SK-N-SH (cell line): Measurements from ENCODE around the gene FAM174B. TPM values are rescaled to one million over a fixed set of nuclear protein-coding genes. Genes with fewer than 3 reads are reported as not detected.

Source experiments
- CTCF ChIA-PET: fragments of 300-600, 350-600 bp; formaldehyde crosslinking; extraction: SDS; loops from one replicate; lab custom pipeline; 2021; lab: Yijun Ruan, JAX
- POLR2A ChIA-PET: fragments of 350-600 bp; sonication (Branson Sonifier 250); formaldehyde crosslinking; extraction: SDS; loops from one replicate; lab custom pipeline; 2020; ENCODE audit warnings: antibody characterized with exemption, inconsistent platforms; lab: Yijun Ruan, JAX
- DNase-seq: peaks from one replicate; pipeline ENCODE4 v3.0.0; 2012
- H2AFZ ChIP-seq: fragments of 200-600 bp; sonication (generic); 2 replicates; pipeline ENCODE4 v1.8.1; 2016; ENCODE audit warnings: antibody characterized with exemption, mild to moderate bottlenecking, low read depth
- H3F3A ChIP-seq: fragments of 200-600 bp; sonication (generic); replicated peaks from 2 replicates; pipeline ENCODE3; 2016; ENCODE audit warnings: antibody characterized with exemption, mild to moderate bottlenecking; ENCODE audit not compliant: insufficient read depth
- H3K27ac ChIP-seq, 2 experiments: fragments of 200-500 bp in 1 of 2; fragments of 200-600 bp in 1 of 2; sonication (Bioruptor generic) in 1 of 2; sonication (generic), shearing (Covaris generic) in 1 of 2; 2 replicates each; pipeline versions ENCODE4 v1.5.1 to v1.6.1; 2014 to 2016; ENCODE audit warnings: low read depth in 2 of 2, inconsistent platforms in 1 of 2, low read length in 1 of 2, mild to moderate bottlenecking in 1 of 2, mixed read lengths in 1 of 2
- H3K27me3 ChIP-seq: fragments of 200-600 bp; sonication (generic), shearing (Covaris generic); 2 replicates; pipeline ENCODE4 v1.6.1; 2016; ENCODE audit warnings: mixed run types; ENCODE audit not compliant: insufficient read depth
- H3K36me3 ChIP-seq, 2 experiments: fragments of 200-500 bp in 1 of 2; fragments of 200-600 bp in 1 of 2; sonication (Bioruptor generic) in 1 of 2; sonication (generic) in 1 of 2; replicated peaks in 1 of 2; 2 replicates each; pipeline versions ENCODE3 to v1.5.1; 2014 to 2016; ENCODE audit warnings: low read length in 1 of 2, mild to moderate bottlenecking in 1 of 2; ENCODE audit not compliant: insufficient read depth in 2 of 2, control insufficient read depth in 1 of 2
- H3K4me1 ChIP-seq, 2 experiments: fragments of 200-500 bp in 1 of 2; fragments of 200-600 bp in 1 of 2; sonication (Bioruptor generic) in 1 of 2; sonication (generic), shearing (Covaris generic) in 1 of 2; 2 replicates each; pipeline versions ENCODE4 v1.5.1 to v1.6.1; 2014 to 2016; ENCODE audit warnings: low read depth in 1 of 2, low read length in 1 of 2, mixed run types in 1 of 2; ENCODE audit not compliant: insufficient read depth in 2 of 2, control insufficient read depth in 1 of 2
- H3K4me2 ChIP-seq: fragments of 200-600 bp; sonication (generic), shearing (Covaris generic); 2 replicates; pipeline ENCODE4 v1.6.1; 2017; ENCODE audit warnings: mixed run types
- H3K4me3 ChIP-seq, 2 experiments: fragments of 200-500 bp in 1 of 2; fragments of 200-600 bp in 1 of 2; sonication (Bioruptor generic) in 1 of 2; sonication (generic), shearing (Covaris generic) in 1 of 2; 2 replicates each; pipeline versions ENCODE4 v1.5.1 to v1.8.1; 2014 to 2016; ENCODE audit warnings: low read depth in 2 of 2, inconsistent platforms in 1 of 2, low read length in 1 of 2, mild to moderate bottlenecking in 1 of 2, mixed read lengths in 1 of 2, moderate library complexity in 1 of 2
- H3K79me2 ChIP-seq: fragments of 200-600 bp; sonication (generic); 2 replicates; pipeline ENCODE4 v1.8.1; 2017; ENCODE audit warnings: mild to moderate bottlenecking; ENCODE audit not compliant: insufficient read depth
- H3K9ac ChIP-seq: fragments of 200-600 bp; sonication (generic); 2 replicates; pipeline ENCODE4 v1.6.1; 2017; ENCODE audit warnings: mixed run types
- H3K9me2 ChIP-seq: fragments of 200-600 bp; sonication (generic); 2 replicates; pipeline ENCODE4 v1.6.1; 2017; ENCODE audit warnings: mixed run types
- H3K9me3 ChIP-seq: fragments of 200-600 bp; sonication (generic); 2 replicates; pipeline ENCODE4 v1.6.1; 2017; ENCODE audit warnings: mixed run types, mild to moderate bottlenecking, moderate library complexity
- H4K20me1 ChIP-seq: fragments of 200-600 bp; sonication (generic); 2 replicates; pipeline ENCODE4 v1.6.1; 2017; ENCODE audit warnings: mild to moderate bottlenecking, mixed run types; ENCODE audit not compliant: insufficient read depth
- CHD2 ChIP-seq: fragments of 150-350 bp; IDR thresholded peaks from 2 replicates; pipeline ENCODE4 v1.6.1; 2018; ENCODE audit warnings: low read length; ENCODE audit not compliant: partially characterized antibody
- CTCF ChIP-seq: fragments of 200-600 bp; sonication (generic); IDR thresholded peaks from 2 replicates; pipeline ENCODE4 v1.6.1; 2017; ENCODE audit warnings: antibody characterized with exemption, mild to moderate bottlenecking, moderate library complexity
- EP300 ChIP-seq, 2 experiments: IDR thresholded peaks; 2 replicates each; pipeline versions ENCODE4 v1.4.0 to v1.6.1; 2012; ENCODE audit warnings: borderline replicate concordance in 1 of 2, low read depth in 1 of 2, low read length in 1 of 2
- EZH2phosphoT487 ChIP-seq: fragments of 200-600 bp; sonication (generic); IDR thresholded peaks from 2 replicates; pipeline ENCODE4 v1.6.1; 2017; ENCODE audit warnings: low read depth, mixed run types, mild to moderate bottlenecking, antibody characterized with exemption, moderate library complexity, borderline replicate concordance
- FOXJ3 ChIP-seq: sonication (generic); formaldehyde crosslinking; IDR thresholded peaks from 2 replicates; pipeline ENCODE4 v1.5.1; 2020; ENCODE audit warnings: mild to moderate bottlenecking, missing genetic modification reagents
- FOXM1 ChIP-seq: IDR thresholded peaks from 2 replicates; pipeline ENCODE4 v1.4.0; 2012; ENCODE audit warnings: low read depth, mild to moderate bottlenecking
- GATA2 ChIP-seq: sonication (generic); formaldehyde crosslinking; IDR thresholded peaks from 2 replicates; pipeline ENCODE4 v1.5.0; 2020; ENCODE audit warnings: mild to moderate bottlenecking, missing genetic modification reagents
- MAX ChIP-seq: IDR thresholded peaks from 2 replicates; pipeline ENCODE4 v1.4.0; 2012; ENCODE audit warnings: low read depth
- MEF2A ChIP-seq: IDR thresholded peaks from 2 replicates; pipeline ENCODE4 v1.4.0; 2012; ENCODE audit warnings: low read depth, borderline replicate concordance
- NFIC ChIP-seq: IDR thresholded peaks from 2 replicates; pipeline ENCODE4 v1.4.0; 2012; ENCODE audit warnings: borderline replicate concordance
- RCOR1 ChIP-seq: fragments of 150-350 bp; IDR thresholded peaks from 2 replicates; pipeline ENCODE4 v1.6.1; 2017; ENCODE audit warnings: antibody characterized with exemption, low read length
- REST ChIP-seq: IDR thresholded peaks from 2 replicates; pipeline ENCODE4 v1.6.1; 2012; ENCODE audit warnings: mild to moderate bottlenecking, low read depth, low read length, moderate library complexity
- RFX5 ChIP-seq: IDR thresholded peaks from 2 replicates; pipeline ENCODE4 v1.6.1; 2012; ENCODE audit warnings: mild to moderate bottlenecking, improper control_type of control experiment, low read length
- RXRA ChIP-seq: IDR thresholded peaks from 2 replicates; pipeline ENCODE4 v1.4.0; 2012; ENCODE audit warnings: low read depth, mild to moderate bottlenecking, borderline replicate concordance
- SMC3 ChIP-seq: IDR thresholded peaks from 2 replicates; pipeline ENCODE4 v1.6.1; 2012; ENCODE audit warnings: low read depth, low read length, improper control_type of control experiment
- TCF12 ChIP-seq: IDR thresholded peaks from 2 replicates; pipeline ENCODE4 v1.4.0; 2012
- TEAD4 ChIP-seq: IDR thresholded peaks from 2 replicates; pipeline ENCODE4 v1.4.0; 2012; ENCODE audit warnings: mild to moderate bottlenecking, borderline replicate concordance; ENCODE audit not compliant: insufficient read depth
- USF2 ChIP-seq: fragments of 150-350 bp; IDR thresholded peaks from 2 replicates; pipeline ENCODE4 v1.6.1; 2017; ENCODE audit warnings: antibody characterized with exemption, low read length, low read depth, borderline replicate concordance
- WGBS: methylation state at CpG from one replicate; pipeline ENCODE4 v1.1.6; 2017; ENCODE audit warnings: low lambda C conversion rate; 5-methylcytosine and 5-hydroxymethylcytosine counted together
- polyA plus RNA-seq, 3 experiments: library from polyadenylated mRNA; depleted of rRNA; stranded (reverse); fragments of >200 nt; gene quantifications; 2 replicates each; pipeline ENCODE4 v1.2.3, GENCODE V29; 2012

FAM174B gene
- polyA plus RNA-seq, 1 of the 3 experiments (the other 2 are of a cell fraction) = 0.30 TPM

GRCh38 chr15:92583096-92584034, 72.2 kb downstream of the FAM174B start:
- no peak overlapping the region for H3K9ac ChIP-seq
- no peaks in the 10 kb centered on the region for H3K9me3 ChIP-seq
- H3K4me2 ChIP-seq = no peak overlapping the region
- H3F3A ChIP-seq = no peaks in the 10 kb centered on the region
- H3K27ac ChIP-seq = no peak overlapping the region
- no peaks in the 10 kb centered on the region for H3K27me3 ChIP-seq
- H3K36me3 ChIP-seq = no peaks in the 10 kb centered on the region
- no peak for DNase-seq
- H3K79me2 ChIP-seq = no peaks in the 10 kb centered on the region
- no peaks in the 10 kb centered on the region for H3K9me2 ChIP-seq
- CTCF ChIA-PET = interaction anchor here (1.5 kb wide), 1 partner anchor 131 kb away, joined by 3 read pairs; no protein-coding TSS in a partner anchor
- no peak overlapping the region for H3K4me3 ChIP-seq
- H2AFZ ChIP-seq = no peak overlapping the region
- POLR2A ChIA-PET = no interaction called here
- 31% methylated on average over 18 of the region's 19 CpGs for WGBS
- TF ChIP-seq NFIC (no peak), TEAD4 (no peak), EZH2phosphoT487 (no peak), FOXJ3 (CRISPR knock-in tag) (no peak), SMC3 (no peak), CHD2 (no peak), RCOR1 (no peak), EP300 (IDR thresholded peaks at IDR 0.05; ENCODE audit: borderline replicate concordance in 1 of 2, low read depth in 1 of 2, low read length in 1 of 2) (no peak), MAX (no peak), CTCF (no peak), MEF2A (no peak), GATA2 (CRISPR knock-in tag) (no peak), FOXM1 (no peak), RXRA (no peak), REST (no peak), RFX5 (no peak), TCF12 (no peak), USF2 (no peak)
- no peaks in the 10 kb centered on the region for H3K4me1 ChIP-seq
- no peaks in the 10 kb centered on the region for H4K20me1 ChIP-seq
